Fibroblast of mammary gland (primary cell): ENCODE results near the gene CPLANE1.
"Not testable (repeated sequence)": the region's sequence is repeated elsewhere in the genome, so short reads cannot be mapped to it uniquely, and the experiment has no call there.

Experiments used
- DNase-seq: peaks from one replicate; pipeline ENCODE4 v3.0.0-alpha.2; 2010; ENCODE audit warnings: low read depth
- H3K4me3 ChIP-seq: 2 replicates; pipeline ENCODE4 v1.5.1; 2011; ENCODE audit warnings: low read depth, mild to moderate bottlenecking, low read length, moderate library complexity; ENCODE audit not compliant: control insufficient read depth
- CTCF ChIP-seq: conservative IDR thresholded peaks from 2 replicates; pipeline ENCODE4 v1.5.1; 2011; ENCODE audit warnings: low read depth, low read length, inconsistent platforms; ENCODE audit not compliant: control insufficient read depth, insufficient read depth

Gene CPLANE1

DNA sequence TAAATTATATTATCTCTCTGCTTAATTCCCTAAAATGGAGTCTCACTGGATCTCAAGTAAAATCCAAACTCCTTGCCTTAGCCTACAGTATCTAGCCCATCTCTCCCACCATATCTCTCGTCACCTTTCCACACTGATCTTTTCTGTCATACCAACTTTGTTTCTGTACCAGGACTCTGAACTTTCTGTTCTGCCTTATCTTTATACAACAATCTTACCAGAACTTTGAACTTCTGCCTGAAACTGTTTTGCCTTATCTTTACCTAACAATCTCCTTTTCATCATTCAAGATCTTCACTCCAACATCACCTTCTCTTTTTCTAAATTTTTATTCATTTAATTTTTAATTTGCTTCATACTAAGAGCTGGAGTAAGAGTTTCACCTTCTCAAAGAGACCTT, 139.0 kb downstream of the CPLANE1 start:
- no peak for DNase-seq
- no peak for TF ChIP-seq CTCF
- no peak overlapping the region for H3K4me3 ChIP-seq

- no peak overlapping the region for H3K4me3 ChIP-seq
- TF ChIP-seq CTCF = no peak
- no peak for DNase-seq
These were observed 139.8 kb downstream of the CPLANE1 start for GRCh38 chr5:37109338-37109737.

GRCh38 chr5:37103302-37103701, 145.9 kb downstream of the CPLANE1 start:
- no peak for TF ChIP-seq CTCF
- no peak overlapping the region for H3K4me3 ChIP-seq
- no peak for DNase-seq

- H3K4me3 ChIP-seq, DNase-seq: not testable (repeated sequence)
These were observed 149.9 kb downstream of the CPLANE1 start for GRCh38 chr5:37099267-37099666.

- not testable (repeated sequence) for H3K4me3 ChIP-seq, DNase-seq
These were observed 155.4 kb downstream of the CPLANE1 start for GRCh38 chr5:37093795-37094194.

DNA sequence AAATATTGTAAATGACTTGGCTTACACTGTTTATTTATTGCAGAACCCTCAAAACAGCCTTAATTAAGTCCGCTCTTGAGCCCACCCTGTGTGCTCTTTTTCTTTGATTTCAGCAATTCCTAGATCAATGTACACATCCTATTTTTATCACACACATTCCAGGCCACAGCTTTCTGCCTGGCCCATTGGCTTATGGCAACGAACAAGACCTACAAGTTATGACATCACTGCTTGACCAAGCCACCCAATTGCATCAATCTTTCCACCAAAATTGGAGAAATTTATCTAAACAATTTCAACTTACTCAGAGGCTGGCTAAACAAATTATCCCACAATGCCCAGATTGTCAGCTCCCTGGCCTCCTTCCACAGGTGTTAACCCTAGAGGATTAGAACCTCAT, 158.4 kb downstream of the CPLANE1 start:
- DNase-seq = peak; percentile 7
- TF ChIP-seq CTCF = no peak
- H3K4me3 ChIP-seq = no peak overlapping the region

GRCh38 chr5:37090123-37090726, 159.0 kb downstream of the CPLANE1 start:
- no peak for TF ChIP-seq CTCF
- no peak for DNase-seq
- no peak overlapping the region for H3K4me3 ChIP-seq

GRCh38 chr5:37088009-37088408, 161.2 kb downstream of the CPLANE1 start:
- H3K4me3 ChIP-seq = no peak overlapping the region
- no peak for TF ChIP-seq CTCF

More at GRCh38 chr5:37088009-37088408, 161.2 kb downstream of the CPLANE1 start:
- no peak for DNase-seq
